Neural cell (in vitro differentiated cells): ENCODE results near the gene GSK3A. TPM values are rescaled to one million over a fixed set of nuclear protein-coding genes. Genes with fewer than 3 reads are reported as not detected.

Source experiments
- H2AFZ ChIP-seq: fragments of 200-600, 300-800 bp; sonication (generic), shearing (Covaris generic); 2 replicates; pipeline ENCODE4 v1.6.0; 2014; ENCODE audit warnings: low read depth, mild to moderate bottlenecking, antibody characterized with exemption, low read length, moderate library complexity
- H3F3A ChIP-seq: fragments of 200-600 bp; shearing (Covaris generic); 2 replicates; pipeline ENCODE4 v1.6.1; 2016; ENCODE audit warnings: mild to moderate bottlenecking, moderate library complexity, mixed read lengths, antibody characterized with exemption, low read length; ENCODE audit not compliant: insufficient read depth, poor library complexity, severe bottlenecking
- H3K27ac ChIP-seq: fragments of 200-600, 300-800 bp; sonication (generic), shearing (Covaris generic); 2 replicates; pipeline ENCODE4 v1.5.1; 2014; ENCODE audit warnings: mild to moderate bottlenecking, low read length, moderate library complexity
- H3K27me3 ChIP-seq: fragments of 300-800, 200-600 bp; sonication (generic), shearing (Covaris generic); 2 replicates; pipeline ENCODE4 v1.6.0; 2014; ENCODE audit warnings: mild to moderate bottlenecking, low read depth, low read length, moderate library complexity; ENCODE audit not compliant: insufficient read depth
- H3K36me3 ChIP-seq: fragments of 300-800, 200-600 bp; sonication (generic), shearing (Covaris generic); 2 replicates; pipeline ENCODE4 v1.5.1; 2014; ENCODE audit warnings: mild to moderate bottlenecking, antibody characterized with exemption, low read length, moderate library complexity; ENCODE audit not compliant: insufficient read depth
- H3K4me2 ChIP-seq: fragments of 300-800, 200-600 bp; sonication (generic), shearing (Covaris generic); 2 replicates; pipeline ENCODE4 v1.6.0; 2014; ENCODE audit warnings: mild to moderate bottlenecking, low read length
- H3K4me3 ChIP-seq: fragments of 300-800, 200-600 bp; sonication (generic), shearing (Covaris generic); 2 replicates; pipeline ENCODE4 v1.5.1; 2014; ENCODE audit warnings: mild to moderate bottlenecking, low read length, moderate library complexity
- H3K79me2 ChIP-seq: fragments of 200-600 bp; shearing (Covaris generic); replicated peaks from 2 replicates; pipeline ENCODE4 v1.6.0; 2014; ENCODE audit warnings: mild to moderate bottlenecking, low read length, moderate library complexity; ENCODE audit not compliant: insufficient read depth
- H3K9ac ChIP-seq: fragments of 300-800, 200-600 bp; sonication (generic), shearing (Covaris generic); 2 replicates; pipeline ENCODE4 v1.6.1; 2016; ENCODE audit warnings: mild to moderate bottlenecking, low read length, mixed read lengths
- H3K9me2 ChIP-seq: fragments of 200-600 bp; shearing (Covaris generic); 2 replicates; pipeline ENCODE4 v1.6.1; 2016; ENCODE audit warnings: mild to moderate bottlenecking, low read length, mixed read lengths; ENCODE audit not compliant: insufficient read depth
- H3K9me3 ChIP-seq: fragments of 200-600, 300-800 bp; sonication (generic), shearing (Covaris generic); 2 replicates; pipeline ENCODE4 v1.6.1; 2016; ENCODE audit warnings: mild to moderate bottlenecking, mixed run types, low read length, moderate library complexity, mixed read lengths
- H4K20me1 ChIP-seq: fragments of 200-600 bp; shearing (Covaris generic); 2 replicates; pipeline ENCODE4 v1.6.1; 2016; ENCODE audit warnings: mild to moderate bottlenecking, mixed run types; ENCODE audit not compliant: insufficient read depth
- EP300 ChIP-seq: fragments of 450-650 bp; conservative IDR thresholded peaks from 2 replicates; pipeline ENCODE4 v1.6.1; 2014; ENCODE audit warnings: antibody characterized with exemption, mild to moderate bottlenecking, moderate library complexity; ENCODE audit not compliant: poor library complexity, severe bottlenecking
- EZH2 ChIP-seq: fragments of 200-600, 300-800 bp; shearing (Covaris generic), sonication (generic); IDR thresholded peaks from 2 replicates; pipeline ENCODE4 v1.6.1; 2014; ENCODE audit warnings: antibody characterized with exemption, low read length, borderline replicate concordance, mild to moderate bottlenecking; ENCODE audit not compliant: insufficient read depth, poor library complexity, severe bottlenecking
- MXI1 ChIP-seq: fragments of 450-650 bp; conservative IDR thresholded peaks from 2 replicates; pipeline ENCODE4 v1.6.1; 2014; ENCODE audit warnings: antibody characterized with exemption, mild to moderate bottlenecking; ENCODE audit not compliant: poor library complexity, severe bottlenecking
- POLR2AphosphoS5 ChIP-seq: IDR thresholded peaks from 2 replicates; pipeline ENCODE4 v1.6.1; 2012
- RAD21 ChIP-seq: fragments of 450-650 bp; conservative IDR thresholded peaks from 2 replicates; pipeline ENCODE4 v1.6.1; 2014; ENCODE audit warnings: antibody characterized with exemption, mild to moderate bottlenecking, moderate library complexity
- SMC3 ChIP-seq: fragments of 450-650 bp; conservative IDR thresholded peaks from 2 replicates; pipeline ENCODE4 v1.6.1; 2014; ENCODE audit warnings: antibody characterized with exemption, mild to moderate bottlenecking, moderate library complexity; ENCODE audit not compliant: poor library complexity
- TAF1 ChIP-seq: IDR thresholded peaks from 2 replicates; pipeline ENCODE4 v1.6.1; 2012; ENCODE audit warnings: low read depth
- polyA plus RNA-seq: library from polyadenylated mRNA; depleted of rRNA; stranded (reverse); fragments of >200 nt; gene quantifications from 2 replicates; pipeline ENCODE4 v1.2.3, GENCODE V29; 2014
- TF ChIP-seq, protein P1 (sequence below): IDR thresholded peaks from 2 replicates; pipeline ENCODE4 v1.6.1; 2012; ENCODE audit warnings: borderline replicate concordance
- TF ChIP-seq, protein P2 (sequence below): fragments of 450-650 bp; IDR thresholded peaks from 2 replicates; pipeline ENCODE4 v1.5.1; 2014; ENCODE audit warnings: antibody characterized with exemption, mild to moderate bottlenecking, moderate library complexity; ENCODE audit not compliant: poor library complexity, severe bottlenecking

Gene GSK3A
- polyA plus RNA-seq, 1 donor from 2014 or later: 25.2 TPM

DNA sequence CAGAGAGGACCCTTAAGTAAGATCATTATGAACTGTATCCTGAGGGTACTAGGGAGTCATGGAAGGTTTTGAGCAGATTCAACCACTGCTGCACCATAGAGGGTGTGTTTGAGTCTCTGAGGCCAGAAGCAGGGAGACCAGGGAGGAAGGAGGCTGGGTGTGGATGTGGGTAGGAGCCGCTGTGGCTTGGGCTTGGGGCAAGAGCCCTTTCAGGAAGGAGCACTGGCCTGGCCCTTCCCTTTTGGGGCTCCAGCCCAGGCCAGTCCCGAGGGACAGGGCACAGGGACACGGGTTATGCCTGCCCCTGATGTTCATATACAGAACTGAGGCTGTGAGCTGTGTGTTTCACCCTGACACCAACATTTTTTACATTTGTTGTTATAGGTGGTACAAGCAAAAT, 33.9 kb upstream of the GSK3A start:
- Histone ChIP-seq H3K9me3 (no peaks in the 10 kb centered on the region), H4K20me1 (no peaks in the 10 kb centered on the region), H3K36me3 (peaks cover 6% of the 10 kb centered on the region), H2AFZ (no peak overlapping the region), H3K9ac (no peak overlapping the region), H3K27me3 (no peaks in the 10 kb centered on the region), H3K4me2 (no peak overlapping the region), H3F3A (no peaks in the 10 kb centered on the region), H3K4me3 (peak overlapping the region; percentile 30), H3K79me2 (peaks cover 24% of the 10 kb centered on the region), H3K27ac (no peak overlapping the region), H3K9me2 (no peaks in the 10 kb centered on the region)
- TF ChIP-seq EP300: no peak
- no peak for TF ChIP-seq TAF1
- no peak for TF ChIP-seq RAD21
- TF ChIP-seq MXI1: no peak
- no peak for TF ChIP-seq EZH2
- TF ChIP-seq POLR2AphosphoS5: no peak
- TF ChIP-seq, protein P1, sequence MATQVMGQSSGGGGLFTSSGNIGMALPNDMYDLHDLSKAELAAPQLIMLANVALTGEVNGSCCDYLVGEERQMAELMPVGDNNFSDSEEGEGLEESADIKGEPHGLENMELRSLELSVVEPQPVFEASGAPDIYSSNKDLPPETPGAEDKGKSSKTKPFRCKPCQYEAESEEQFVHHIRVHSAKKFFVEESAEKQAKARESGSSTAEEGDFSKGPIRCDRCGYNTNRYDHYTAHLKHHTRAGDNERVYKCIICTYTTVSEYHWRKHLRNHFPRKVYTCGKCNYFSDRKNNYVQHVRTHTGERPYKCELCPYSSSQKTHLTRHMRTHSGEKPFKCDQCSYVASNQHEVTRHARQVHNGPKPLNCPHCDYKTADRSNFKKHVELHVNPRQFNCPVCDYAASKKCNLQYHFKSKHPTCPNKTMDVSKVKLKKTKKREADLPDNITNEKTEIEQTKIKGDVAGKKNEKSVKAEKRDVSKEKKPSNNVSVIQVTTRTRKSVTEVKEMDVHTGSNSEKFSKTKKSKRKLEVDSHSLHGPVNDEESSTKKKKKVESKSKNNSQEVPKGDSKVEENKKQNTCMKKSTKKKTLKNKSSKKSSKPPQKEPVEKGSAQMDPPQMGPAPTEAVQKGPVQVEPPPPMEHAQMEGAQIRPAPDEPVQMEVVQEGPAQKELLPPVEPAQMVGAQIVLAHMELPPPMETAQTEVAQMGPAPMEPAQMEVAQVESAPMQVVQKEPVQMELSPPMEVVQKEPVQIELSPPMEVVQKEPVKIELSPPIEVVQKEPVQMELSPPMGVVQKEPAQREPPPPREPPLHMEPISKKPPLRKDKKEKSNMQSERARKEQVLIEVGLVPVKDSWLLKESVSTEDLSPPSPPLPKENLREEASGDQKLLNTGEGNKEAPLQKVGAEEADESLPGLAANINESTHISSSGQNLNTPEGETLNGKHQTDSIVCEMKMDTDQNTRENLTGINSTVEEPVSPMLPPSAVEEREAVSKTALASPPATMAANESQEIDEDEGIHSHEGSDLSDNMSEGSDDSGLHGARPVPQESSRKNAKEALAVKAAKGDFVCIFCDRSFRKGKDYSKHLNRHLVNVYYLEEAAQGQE: no peak
- TF ChIP-seq SMC3: no peak
- TF ChIP-seq, protein P2, sequence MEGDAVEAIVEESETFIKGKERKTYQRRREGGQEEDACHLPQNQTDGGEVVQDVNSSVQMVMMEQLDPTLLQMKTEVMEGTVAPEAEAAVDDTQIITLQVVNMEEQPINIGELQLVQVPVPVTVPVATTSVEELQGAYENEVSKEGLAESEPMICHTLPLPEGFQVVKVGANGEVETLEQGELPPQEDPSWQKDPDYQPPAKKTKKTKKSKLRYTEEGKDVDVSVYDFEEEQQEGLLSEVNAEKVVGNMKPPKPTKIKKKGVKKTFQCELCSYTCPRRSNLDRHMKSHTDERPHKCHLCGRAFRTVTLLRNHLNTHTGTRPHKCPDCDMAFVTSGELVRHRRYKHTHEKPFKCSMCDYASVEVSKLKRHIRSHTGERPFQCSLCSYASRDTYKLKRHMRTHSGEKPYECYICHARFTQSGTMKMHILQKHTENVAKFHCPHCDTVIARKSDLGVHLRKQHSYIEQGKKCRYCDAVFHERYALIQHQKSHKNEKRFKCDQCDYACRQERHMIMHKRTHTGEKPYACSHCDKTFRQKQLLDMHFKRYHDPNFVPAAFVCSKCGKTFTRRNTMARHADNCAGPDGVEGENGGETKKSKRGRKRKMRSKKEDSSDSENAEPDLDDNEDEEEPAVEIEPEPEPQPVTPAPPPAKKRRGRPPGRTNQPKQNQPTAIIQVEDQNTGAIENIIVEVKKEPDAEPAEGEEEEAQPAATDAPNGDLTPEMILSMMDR: no peak

DNA sequence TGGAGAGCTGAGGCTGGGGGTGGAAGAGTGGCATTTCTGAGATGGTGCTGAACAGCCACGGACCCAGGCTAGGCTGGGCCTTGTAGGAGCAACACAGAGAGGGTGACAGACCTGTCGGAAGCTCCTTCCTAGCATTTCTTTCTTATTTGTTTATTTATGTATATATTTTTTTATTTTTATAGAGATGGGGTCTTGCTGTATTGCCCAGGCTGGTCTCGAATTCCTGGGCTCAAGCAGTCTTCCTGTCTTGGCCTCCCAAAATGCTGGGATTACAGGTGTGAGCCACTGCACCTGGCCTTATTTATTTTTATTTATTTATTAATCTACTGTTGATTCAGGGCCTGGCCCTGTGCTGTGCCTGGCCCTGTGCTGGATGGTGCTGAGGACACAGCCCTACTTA, 33.1 kb upstream of the GSK3A start:
- H3K9me2 ChIP-seq: no peaks in the 10 kb centered on the region
- H3K9me3 ChIP-seq: no peaks in the 10 kb centered on the region
- H3K4me2 ChIP-seq: no peak overlapping the region
- no peak overlapping the region for H2AFZ ChIP-seq
- H4K20me1 ChIP-seq: no peaks in the 10 kb centered on the region
- TF ChIP-seq POLR2AphosphoS5 (no peak), SMC3 (no peak), TAF1 (no peak), EP300 (no peak), EZH2 (no peak), MXI1 (no peak)
- TF ChIP-seq, protein P1: no peak
- TF ChIP-seq, protein P2: no peak
- H3K4me3 ChIP-seq: peak overlapping the region; percentile 43
- no peaks in the 10 kb centered on the region for H3K27me3 ChIP-seq
- H3K36me3 ChIP-seq: peaks cover 6% of the 10 kb centered on the region
- H3K79me2 ChIP-seq: peaks cover 30% of the 10 kb centered on the region
- no peak overlapping the region for H3K27ac ChIP-seq
- no peak overlapping the region for H3K9ac ChIP-seq
- no peaks in the 10 kb centered on the region for H3F3A ChIP-seq
